Epithelial cell of proximal tubule (primary cell): ENCODE results near the gene ATP5F1E. TPM values are rescaled to one million over a fixed set of nuclear protein-coding genes. Genes with fewer than 3 reads are reported as not detected.

ENCODE experiments used
- DNase-seq: peaks from one replicate; pipeline ENCODE4 v3.0.0-alpha.2; 2011; ENCODE audit warnings: low read depth
- H3K4me3 ChIP-seq: 2 replicates; pipeline ENCODE4 v1.5.1; 2011; ENCODE audit warnings: low read depth, mild to moderate bottlenecking, low read length
- CTCF ChIP-seq: conservative IDR thresholded peaks from 2 replicates; pipeline ENCODE4 v1.5.1; 2012; ENCODE audit warnings: low read depth, mild to moderate bottlenecking, low read length
- total RNA-seq: library from RNA; depleted of rRNA; stranded (reverse); fragments of >200 nt; gene quantifications from 2 replicates; pipeline ENCODE4 v1.2.3, GENCODE V29; 2015

ATP5F1E gene
- total RNA-seq, 1 donor from 2014 or later, result 46.4 TPM

DNA sequence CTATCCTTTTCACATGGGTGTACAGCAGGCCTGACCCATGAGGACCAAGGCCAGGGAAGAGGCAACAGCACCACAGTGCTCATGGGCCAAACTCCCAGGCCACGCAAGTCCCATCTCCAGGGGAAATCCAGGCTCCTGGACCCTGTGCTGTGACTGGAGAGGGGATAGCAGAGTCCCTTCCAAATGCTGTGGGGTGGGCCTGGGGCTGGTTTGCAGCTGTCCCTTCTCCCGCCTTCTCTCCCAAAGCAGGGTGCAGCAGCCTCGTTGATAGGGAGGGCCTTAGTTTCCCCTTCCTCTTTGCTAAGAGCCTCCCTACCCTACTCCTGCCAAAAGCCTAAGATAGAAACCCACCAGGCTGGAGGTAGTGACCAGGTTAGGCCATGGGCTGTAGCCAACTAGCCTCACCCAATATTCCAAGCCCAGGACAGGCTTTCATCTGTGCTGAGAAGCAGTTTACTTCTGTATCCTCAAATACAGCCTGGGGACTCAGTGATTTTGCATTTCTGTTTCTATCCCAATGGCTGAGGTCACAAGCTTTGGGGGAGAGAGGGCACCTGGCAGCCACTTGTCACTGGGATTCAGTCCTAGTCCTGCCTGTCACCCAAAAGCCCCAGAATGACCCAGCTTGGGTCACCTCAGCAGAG, 26.5 kb downstream of the ATP5F1E start:
- peak overlapping the region; percentile 85 for H3K4me3 ChIP-seq
- DNase-seq, result no peak
- TF ChIP-seq CTCF, result no peak

GRCh38 chr20:59004763-59005522, 27.2 kb downstream of the ATP5F1E start:
- DNase-seq, result no peak
- TF ChIP-seq CTCF, result no peak
- H3K4me3 ChIP-seq, result peak overlapping the region; percentile 85

DNA sequence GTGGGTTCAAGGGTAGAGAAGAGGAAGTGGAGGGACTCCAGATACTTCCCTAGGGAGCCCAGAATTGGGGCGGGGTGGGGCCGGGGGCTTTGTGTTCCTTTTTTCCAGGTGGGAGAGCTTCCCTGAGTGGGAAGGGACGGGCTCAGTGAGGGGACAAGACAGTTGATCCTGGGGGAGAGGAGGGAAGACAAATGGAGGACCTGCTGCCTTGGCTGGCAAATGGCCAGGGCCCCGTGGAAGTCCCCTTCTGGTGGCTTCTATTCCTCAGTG, 27.7 kb downstream of the ATP5F1E start:
- no peak for TF ChIP-seq CTCF
- no peak for DNase-seq
- H3K4me3 ChIP-seq, result no peak overlapping the region

GRCh38 chr20:59003836-59004492, 28.2 kb downstream of the ATP5F1E start:
- TF ChIP-seq CTCF, result no peak
- H3K4me3 ChIP-seq, result no peak overlapping the region
- no peak for DNase-seq

GRCh38 chr20:59002874-59003399, 29.2 kb downstream of the ATP5F1E start:
- no peak for DNase-seq
- H3K4me3 ChIP-seq, result no peak overlapping the region
- no peak for TF ChIP-seq CTCF

DNA sequence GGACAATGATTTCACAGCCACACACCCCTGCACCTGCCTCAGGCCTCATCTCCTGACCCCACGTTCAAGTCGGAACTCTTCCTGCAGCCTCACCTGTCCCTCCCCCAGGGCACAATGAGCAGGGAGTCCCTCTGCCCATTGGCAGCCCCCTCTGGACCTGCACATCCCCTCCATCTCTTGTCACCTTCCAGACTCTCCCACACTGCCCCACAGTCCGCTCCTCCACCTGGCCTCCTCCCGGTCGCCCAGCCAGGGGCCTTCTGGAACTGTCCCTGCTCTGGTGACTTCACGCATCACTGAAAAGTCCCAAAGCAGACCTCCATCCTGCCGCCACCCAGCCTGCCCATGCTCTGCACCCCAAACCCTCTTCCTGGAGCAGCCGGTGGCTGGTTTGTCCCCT, 29.7 kb downstream of the ATP5F1E start:
- TF ChIP-seq CTCF, result no peak
- no peak overlapping the region for H3K4me3 ChIP-seq
- DNase-seq, result no peak
